Lung microvascular endothelial cell (primary cell): ENCODE data around the gene TMEM272. TPM values are rescaled to one million over a fixed set of nuclear protein-coding genes. Genes with fewer than 3 reads are reported as not detected.
"Not testable (repeated sequence)": the region's sequence is repeated elsewhere in the genome, so short reads cannot be mapped to it uniquely, and the experiment has no call there.

Source experiments
- DNase-seq, 2 donors: peaks; one replicate each; pipeline versions ENCODE4 v3.0.0 to v3.0.0-alpha.2; 2010; ENCODE audit warnings: low read depth in 2 of 2
- total RNA-seq: library from RNA; depleted of rRNA; stranded (reverse); fragments of >200 nt; gene quantifications from 2 replicates; pipeline ENCODE4 v1.2.1, GENCODE V29; 2014

TMEM272 gene
- total RNA-seq, 1 donor from 2014 or later = not detected

GRCh38 chr13:51825165-51825592 is 19.8 kb downstream of the TMEM272 start:
- DNase-seq = no peak

- not testable (repeated sequence) for DNase-seq
Measured at GRCh38 chr13:51824712-51825111, 20.3 kb downstream of the TMEM272 start.

GRCh38 chr13:51823863-51824262 is 21.1 kb downstream of the TMEM272 start:
- no peak for DNase-seq

GRCh38 chr13:51823359-51823758 is 21.6 kb downstream of the TMEM272 start:
- DNase-seq = no peak

- DNase-seq = no peak
Measured at GRCh38 chr13:51822106-51822815, 22.7 kb downstream of the TMEM272 start.

- DNase-seq = no peak
Measured at GRCh38 chr13:51821606-51822005, 23.4 kb downstream of the TMEM272 start.

- DNase-seq = no peak
Measured at GRCh38 chr13:51820016-51820597, 24.9 kb downstream of the TMEM272 start.

GRCh38 chr13:51819544-51819943 is 25.4 kb downstream of the TMEM272 start:
- DNase-seq = no peak

GRCh38 chr13:51818781-51819511 is 26.0 kb downstream of the TMEM272 start:
- DNase-seq = peak in 1 of 2 donors; percentile 31

- DNase-seq = no peak
Measured at GRCh38 chr13:51818276-51818675, 26.7 kb downstream of the TMEM272 start.

GRCh38 chr13:51817717-51818116 is 27.3 kb downstream of the TMEM272 start:
- no peak for DNase-seq

GRCh38 chr13:51816604-51817249 is 28.2 kb downstream of the TMEM272 start:
- no peak for DNase-seq

GRCh38 chr13:51815848-51816247 is 29.1 kb downstream of the TMEM272 start:
- DNase-seq = no peak

- peak; percentile 64 to 70 for DNase-seq
Measured at GRCh38 chr13:51814825-51815650, 29.9 kb downstream of the TMEM272 start.

- no peak for DNase-seq
Measured at GRCh38 chr13:51814071-51814470, 30.9 kb downstream of the TMEM272 start.

- DNase-seq = peak in 1 of 2 donors; percentile 14
Measured at GRCh38 chr13:51811920-51812451, 33.0 kb downstream of the TMEM272 start.

GRCh38 chr13:51811046-51811445 is 33.9 kb downstream of the TMEM272 start:
- no peak for DNase-seq

GRCh38 chr13:51808811-51809210 is 36.2 kb downstream of the TMEM272 start:
- no peak for DNase-seq

- no peak for DNase-seq
Measured at GRCh38 chr13:51807041-51807440, 37.9 kb downstream of the TMEM272 start.

- DNase-seq = peak; percentile 61 to 89
Measured at GRCh38 chr13:51806566-51806965, 38.4 kb downstream of the TMEM272 start.

- DNase-seq = no peak
Measured at GRCh38 chr13:51805925-51806324, 39.1 kb downstream of the TMEM272 start.
